NK-92 (cell line): ENCODE data around the gene PHACTR2.
"Not testable (repeated sequence)": the region's sequence is repeated elsewhere in the genome, so short reads cannot be mapped to it uniquely, and the experiment has no call there.

Source experiments
- DNase-seq: peaks from one replicate; lab custom pipeline; 2025; ENCODE audit not compliant: unreplicated experiment; lab: John Stamatoyannopoulos, UW

PHACTR2 gene

DNA sequence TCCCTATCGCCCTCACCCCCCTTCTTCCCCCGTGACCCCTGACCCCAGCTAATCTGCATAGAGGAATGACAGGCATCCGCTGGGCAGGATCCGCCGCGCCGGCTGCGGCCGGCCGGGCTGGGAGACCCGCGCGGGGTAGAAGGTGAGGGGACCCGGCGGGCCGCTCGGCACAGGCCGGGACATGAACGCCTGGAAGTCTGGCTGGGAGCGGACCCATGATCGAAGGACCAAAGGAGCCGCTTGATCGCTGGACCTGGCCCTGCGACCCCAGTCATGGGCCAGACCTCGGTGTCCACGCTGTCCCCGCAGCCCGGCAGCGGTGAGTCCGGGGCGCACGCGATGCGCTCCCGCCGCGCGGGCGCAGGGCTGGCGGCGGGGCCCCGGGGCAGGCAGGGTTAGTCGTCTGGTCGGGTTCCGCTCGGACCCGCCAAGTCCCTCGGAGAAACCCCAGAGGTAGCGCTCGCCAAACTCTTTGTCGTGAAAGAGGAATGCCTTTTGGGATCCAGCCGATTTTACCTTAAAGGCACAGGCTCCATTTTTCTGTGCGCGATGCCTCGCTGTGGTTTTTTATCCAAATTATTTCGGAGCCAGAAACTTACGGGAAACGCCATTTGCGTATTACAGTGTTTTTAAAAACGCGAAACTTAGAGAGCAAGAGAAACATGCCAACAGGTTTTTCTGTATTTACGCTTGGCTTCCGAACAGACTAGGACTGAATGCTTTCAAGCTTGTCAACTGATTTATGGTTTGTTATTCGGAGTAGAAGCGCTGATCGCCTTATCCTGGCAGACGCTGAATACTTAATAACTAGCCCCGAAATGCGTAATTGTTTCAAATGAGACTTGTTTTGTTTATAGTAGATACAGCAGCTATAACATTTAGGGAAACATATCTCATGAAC is at the start of gene PHACTR2:
PHACTR2 (plus strand) TSS at position 75 of the 901 bp plus-strand sequence; CDS start at position 274, 199 bp downstream.
- no peak for DNase-seq

DNA sequence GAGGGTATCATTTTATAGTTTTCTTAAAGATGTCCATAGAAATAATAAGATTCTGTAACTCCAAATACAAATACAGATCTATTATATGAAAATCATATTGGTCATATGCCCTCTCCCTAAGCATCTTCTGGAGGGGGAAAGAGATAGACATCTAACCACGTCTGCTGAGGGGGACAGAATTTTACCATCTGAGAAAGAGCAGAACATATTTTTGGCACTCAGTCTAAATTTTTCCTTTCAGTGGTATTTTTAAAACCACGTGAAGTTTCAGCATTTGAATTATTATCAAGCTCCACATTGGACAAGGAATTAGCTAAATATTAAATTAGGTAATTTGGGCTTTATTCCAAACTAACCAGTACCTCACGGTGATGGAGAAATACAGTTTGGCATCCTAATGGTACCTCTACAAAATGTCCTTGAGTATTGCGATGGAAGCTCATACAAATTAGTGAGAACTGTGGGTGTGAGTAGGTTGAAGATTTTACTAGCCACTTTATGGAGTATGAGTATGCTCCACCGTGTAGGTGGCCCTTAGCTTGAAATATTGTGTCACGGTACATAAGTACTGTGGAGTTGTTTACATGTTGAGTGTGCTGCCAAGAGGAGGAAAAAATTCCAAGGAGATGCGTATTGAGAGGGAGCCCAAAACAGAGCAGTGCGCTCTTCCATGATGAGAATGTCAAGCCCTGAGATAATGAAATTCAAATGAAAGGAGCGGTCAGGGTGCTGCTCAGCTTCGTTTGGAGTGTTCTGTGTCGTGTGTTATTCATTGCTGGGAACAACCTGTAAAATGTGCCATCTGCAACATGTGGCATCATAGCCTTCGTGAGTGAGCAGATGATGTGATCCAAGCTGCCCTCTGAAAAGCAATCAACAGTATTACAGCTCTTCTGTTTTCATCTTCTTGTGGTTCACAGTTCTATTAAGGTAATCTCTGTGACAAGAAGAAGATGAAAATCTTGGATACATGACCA is 48.4 kb upstream of the PHACTR2 start:
- no peak for DNase-seq

DNA sequence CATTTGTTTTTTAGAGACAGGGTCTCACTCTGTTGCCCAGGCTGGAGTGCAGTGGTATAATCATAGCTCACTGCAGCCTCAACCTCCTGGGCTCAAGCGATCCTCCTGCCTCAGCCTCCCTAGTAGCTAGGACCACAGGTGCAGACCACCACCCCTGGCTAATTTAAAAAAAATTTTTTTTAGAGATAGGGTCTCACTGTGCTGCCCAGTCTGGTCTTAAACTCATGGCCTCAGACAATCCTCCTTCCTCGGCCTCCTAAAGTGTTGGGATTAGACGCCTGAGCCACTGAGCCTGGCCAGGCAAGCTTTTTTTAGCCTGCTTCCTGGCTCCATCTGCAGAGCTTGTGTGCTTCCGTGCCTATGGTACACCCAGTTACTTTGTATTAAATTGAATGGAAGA is 46.6 kb upstream of the PHACTR2 start:
- not testable (repeated sequence) for DNase-seq

DNA sequence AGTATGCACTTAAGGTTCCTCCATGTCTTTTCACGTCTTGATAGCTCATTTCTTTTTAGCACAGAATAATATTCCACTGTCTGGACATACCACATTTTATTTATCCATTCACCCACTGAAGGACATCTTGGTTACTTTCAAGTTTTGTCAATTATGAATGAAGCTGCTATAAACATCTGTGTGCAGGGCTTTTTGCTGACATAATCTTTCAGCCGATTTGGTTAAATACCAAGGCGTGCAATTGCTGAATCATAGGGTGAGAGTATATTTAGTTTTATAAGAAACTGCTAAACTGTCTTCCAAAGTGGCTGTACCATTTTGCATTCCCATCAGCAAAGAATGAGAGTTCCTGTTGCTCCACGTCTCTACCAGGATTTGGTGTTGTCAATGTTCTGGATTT is 44.9 kb upstream of the PHACTR2 start:
- no peak for DNase-seq

DNA sequence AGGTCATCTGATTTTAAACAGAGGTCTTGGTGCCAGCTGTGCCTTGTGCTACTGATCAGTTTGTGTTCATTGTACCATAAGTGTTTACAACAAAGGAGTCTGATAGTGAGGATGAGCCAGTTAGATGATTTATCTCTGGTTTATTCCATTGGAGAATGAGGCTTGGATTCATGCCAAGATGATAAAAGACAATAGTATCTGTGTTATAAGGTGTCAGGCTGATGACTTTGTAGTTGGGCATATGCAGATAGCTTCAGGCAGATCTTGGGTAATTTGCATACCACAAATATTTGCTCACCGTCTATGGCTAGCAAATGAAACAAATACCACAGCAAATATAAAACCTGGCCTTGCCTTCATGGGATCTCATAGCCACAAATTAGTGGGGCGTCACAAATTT is 43.3 kb upstream of the PHACTR2 start:
- DNase-seq: no peak

DNA sequence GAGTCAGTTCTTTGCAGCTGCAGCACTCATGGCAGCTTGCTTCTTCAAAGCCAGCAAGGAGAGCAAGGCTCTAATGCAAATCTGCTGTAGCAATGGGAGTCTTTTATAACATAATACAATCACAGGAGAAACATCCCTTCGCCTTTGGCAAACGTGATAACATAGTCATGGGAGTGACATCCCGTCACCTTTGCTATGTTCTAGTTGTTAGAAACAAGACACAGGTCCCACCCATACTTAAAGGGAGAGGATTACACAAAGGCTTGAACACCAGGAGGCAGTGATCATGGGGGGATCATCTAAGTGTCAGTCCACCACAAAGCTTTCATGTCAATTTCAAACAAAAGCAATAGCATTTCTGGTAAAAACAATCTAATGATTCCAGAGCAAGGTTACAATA is 40.1 kb upstream of the PHACTR2 start:
- DNase-seq: no peak

DNA sequence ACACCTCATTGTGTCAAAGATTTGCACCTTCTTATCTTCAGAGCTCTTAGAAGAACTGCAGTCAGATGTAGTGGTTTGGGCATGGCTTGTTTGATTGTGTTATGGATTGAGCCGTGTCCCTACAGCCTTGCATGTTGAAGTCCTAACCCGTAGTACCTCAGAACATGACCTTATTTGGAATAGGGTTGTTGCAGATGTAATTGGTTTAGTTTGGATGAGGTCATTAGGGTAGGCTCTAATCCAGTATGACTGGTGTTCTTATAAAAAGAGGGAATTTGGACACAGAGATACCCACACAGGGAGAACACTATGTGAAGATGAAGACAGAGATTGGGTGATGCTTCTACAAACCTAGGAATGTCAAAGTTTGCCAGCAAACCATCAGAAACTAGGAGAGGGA is 35.4 kb upstream of the PHACTR2 start:
- DNase-seq: no peak

DNA sequence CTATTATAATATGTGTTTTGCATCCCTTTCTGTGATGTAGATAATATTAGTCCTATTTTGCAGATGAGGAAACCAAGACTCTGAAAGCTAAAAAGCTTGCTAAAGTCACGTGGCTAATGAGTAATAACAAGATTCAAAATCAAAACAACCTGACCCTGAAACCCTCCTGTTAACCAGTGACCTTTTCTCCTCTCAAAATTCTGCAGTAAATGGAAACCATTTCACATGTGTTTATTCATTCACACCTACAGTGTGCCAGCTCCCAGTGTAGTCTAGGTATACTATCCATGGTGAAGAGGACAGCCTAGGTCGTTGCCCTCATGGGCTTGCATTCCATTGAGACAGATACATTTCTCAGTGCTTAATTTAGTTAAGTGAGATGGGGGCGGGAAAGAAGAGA is 30.6 kb upstream of the PHACTR2 start:
- no peak for DNase-seq

DNA sequence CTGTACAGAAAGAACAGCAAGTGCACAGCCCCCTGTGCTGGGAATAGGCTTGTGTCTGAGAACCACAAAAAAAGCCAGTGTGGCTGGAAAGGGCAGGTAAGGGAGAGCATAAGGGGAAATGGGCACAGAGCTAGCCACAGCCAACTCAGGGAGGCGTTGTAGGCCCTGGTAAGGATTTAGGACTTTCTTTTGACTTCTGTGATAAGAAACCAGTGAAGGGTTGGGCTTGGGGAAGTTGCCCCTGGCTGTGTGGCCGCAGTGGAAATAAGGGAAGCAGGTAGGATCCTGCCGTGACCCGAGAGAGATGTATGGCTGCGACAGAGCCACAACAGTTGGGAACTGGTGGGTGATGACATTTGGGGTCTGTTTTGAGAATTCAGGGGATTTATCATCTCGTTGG is 30.0 kb upstream of the PHACTR2 start:
- no peak for DNase-seq

DNA sequence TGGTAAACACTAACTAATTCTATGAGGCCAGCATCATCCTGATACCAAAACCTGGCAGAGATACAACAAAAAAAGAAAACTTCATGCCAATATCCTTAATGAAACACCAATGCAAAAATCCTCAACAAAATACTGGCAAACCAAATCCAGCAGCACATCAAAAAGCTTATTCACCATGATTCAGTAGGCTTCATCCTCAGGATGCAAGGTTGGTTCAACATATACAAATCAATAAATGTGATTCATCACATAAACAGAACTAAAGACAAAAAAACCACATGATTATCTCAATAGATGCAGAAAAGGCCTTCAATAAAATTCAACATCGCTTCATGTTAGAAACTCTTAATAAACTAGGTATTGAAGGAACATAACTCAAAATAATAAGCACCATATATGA is 28.4 kb upstream of the PHACTR2 start:
- not testable (repeated sequence) for DNase-seq

DNA sequence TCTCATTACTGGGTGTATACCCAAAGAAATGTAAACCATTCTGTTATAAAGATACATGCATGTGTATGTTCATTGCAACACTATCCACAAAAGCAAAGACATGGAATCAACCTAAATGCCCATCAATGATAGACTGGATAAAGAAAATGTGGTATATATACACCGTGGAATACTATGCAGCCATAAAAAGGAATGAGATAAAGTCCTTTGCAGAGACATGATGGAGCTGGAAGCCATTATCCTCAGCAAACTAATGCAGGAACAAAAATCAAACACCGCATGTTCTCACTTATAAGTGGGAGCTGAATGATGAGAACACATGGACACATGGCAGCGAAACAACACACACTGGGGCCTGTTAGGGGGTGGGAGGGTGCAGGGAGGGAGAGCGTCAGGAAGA is 26.4 kb upstream of the PHACTR2 start:
- DNase-seq: not testable (repeated sequence)

DNA sequence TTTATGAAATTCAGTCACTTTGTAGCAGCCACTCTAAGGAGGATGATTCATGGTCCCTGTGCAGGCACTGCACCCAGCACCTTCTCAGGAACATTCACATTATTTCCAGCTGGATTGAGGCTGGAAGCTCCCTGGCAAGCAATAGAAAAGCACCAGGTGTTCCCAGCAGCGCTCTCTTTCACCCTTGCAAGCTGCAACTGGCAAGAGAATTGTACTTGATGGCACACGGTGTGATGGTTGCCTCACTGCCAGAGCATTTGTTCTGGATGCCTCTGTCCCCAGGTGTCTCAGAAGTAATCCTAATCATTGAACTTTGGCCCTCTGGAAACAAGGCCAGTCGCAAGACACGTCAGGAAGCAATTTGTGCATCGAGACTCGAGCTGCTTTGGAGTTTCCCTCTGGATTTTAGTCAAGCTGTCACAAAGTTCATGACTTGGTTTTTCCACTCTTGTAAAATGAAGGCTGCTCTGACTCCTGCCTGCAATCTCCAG is 24.9 kb upstream of the PHACTR2 start:
- DNase-seq: no peak

DNA sequence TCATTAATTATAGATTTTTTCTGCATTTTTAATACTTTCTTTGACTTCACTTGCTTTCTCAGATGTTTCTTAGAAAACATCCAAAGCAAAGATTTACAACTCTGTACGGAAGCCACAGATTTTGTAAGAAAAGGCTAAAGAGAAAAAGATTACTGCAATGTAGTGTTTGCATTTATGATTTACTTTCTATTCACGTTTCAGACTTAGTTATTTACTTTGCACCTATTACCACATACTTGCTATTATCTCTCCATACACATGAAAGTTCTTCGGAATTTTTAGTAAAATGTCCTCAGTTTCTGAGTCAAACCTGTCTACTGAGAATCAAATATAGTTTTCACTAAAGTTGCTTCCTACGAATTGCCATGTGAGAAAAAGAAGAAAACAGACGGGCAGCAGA is 22.2 kb upstream of the PHACTR2 start:
- DNase-seq: no peak

DNA sequence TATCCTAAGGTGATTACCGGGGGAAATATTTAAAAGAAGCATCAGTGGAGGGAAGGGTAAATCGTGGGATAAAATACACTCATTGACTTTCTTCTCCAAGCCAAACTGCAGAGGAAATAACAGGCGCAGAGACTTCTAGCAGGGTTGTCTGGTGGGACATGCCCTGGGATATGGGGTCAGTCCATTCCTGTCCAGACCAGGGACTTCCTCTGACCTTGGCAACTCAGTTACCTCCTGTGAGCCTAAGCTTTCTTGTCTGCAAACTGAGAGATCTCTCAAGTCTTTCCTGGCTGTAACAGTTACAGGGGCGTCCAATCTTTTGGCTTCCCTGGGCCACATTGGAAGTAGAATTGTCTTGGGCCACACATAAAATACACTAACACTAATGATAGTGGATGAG is 21.7 kb upstream of the PHACTR2 start:
- DNase-seq: no peak

DNA sequence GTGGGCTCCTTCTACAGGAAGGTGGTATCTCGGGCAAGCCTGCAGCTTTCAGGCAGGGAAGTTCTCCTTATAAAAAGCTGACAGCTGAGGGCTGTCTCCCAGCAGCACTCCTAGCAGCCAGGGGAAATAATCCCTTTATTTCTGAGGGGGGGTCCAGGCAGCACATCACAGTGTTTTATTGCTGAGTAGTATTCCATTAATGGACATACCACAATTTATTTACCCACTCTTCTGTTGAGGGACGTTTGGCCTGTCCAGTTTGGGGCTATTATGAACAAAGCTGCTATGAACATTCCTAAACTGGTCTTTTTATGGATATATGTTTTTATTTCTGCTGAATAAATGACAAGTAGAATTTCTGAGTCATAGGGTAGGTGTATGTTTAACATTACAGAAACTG is 20.0 kb upstream of the PHACTR2 start:
- DNase-seq: no peak

DNA sequence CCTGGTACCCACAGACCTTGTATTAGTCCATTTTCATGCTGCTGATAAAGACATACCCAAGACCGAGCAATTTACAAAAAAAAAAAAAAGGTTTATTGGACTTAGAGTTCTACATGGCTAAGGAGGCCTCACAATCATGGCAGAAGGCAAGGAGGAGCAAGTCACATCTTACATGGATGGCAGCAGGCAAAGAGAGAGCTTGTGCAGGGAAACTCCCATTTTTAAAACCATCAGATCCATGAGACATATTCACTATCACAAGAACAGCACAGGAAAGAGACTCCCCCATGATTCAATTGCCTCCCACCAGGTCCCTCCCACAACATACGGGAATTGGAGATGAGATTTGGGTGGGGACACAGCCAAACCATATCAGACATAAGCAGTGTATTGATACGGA is 17.6 kb upstream of the PHACTR2 start:
- DNase-seq: not testable (repeated sequence)

DNA sequence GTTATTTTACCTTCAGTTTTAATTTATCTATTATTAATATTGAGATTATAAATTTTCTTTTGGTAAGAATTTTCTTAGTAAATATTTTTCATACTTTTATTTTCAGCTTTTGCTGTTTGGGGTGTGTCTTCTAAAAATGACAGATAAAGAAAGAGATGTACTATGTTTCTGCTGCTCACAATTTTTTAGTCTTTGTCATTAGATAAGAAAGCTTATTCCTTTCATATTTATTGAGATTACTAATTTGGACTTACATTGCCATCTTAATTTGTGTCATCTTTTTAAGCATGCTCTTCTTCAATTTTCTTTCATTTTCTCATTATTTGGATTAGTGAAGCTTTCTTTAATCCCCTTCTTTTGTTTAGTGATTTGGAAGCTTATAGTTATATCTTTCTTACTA is 13.6 kb upstream of the PHACTR2 start:
- DNase-seq: no peak

DNA sequence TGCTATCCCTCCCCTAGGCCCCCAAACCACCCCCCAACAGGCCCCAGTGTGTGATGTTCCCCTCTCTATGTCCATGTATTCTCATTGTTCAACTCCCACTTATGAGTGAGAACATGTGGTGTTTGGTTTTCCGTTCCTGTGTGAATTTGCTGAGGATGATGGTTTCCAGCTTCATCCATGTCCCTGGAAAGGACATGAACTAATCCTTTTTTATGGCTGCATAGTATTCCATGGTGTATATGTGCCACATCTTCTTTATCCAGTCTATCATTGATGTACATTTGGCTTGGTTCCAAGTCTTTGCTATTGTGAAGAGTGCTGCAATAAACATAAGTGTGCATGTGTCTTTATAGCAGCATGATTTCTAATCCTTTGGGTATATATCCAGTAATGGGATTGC is 11.8 kb upstream of the PHACTR2 start:
- not testable (repeated sequence) for DNase-seq

DNA sequence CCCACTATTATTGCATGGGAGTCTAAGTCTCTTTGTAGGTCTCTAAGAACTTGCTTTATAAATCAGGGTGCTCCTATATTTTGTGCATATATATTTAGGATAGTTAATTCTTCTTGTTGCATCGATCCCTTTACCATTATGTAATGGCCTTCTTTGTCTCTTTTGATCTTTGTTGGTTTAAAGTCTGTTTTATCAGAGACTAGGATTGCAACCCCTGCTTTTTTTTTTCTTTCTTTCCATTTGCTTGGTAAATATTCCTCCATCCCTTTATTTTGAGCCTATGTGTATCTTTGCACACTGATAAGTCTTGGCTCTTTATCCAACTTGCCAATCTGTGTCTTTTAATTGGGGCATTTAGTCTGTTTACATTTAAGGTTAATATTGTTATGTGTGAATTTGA is 8.3 kb upstream of the PHACTR2 start:
- not testable (repeated sequence) for DNase-seq

DNA sequence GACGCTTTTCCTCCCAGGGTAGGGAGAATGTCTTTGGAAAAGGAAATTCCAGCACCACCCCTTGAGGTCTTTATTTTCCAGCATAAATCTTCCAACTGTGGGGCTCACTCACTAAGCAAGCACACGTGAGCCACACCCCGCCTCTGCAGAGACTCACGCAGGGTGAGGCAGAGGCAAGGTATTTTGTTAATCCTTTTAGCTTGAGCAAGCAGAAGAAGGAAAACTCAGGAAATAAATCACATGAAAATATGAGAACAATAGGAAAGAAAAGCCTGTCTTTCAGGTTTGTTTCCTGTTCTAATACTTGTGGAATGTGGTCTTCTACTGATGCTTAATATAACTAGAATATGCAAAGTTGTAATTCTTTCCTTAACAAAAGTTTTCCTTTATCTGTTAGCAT is 4.1 kb upstream of the PHACTR2 start:
- DNase-seq: no peak

DNA sequence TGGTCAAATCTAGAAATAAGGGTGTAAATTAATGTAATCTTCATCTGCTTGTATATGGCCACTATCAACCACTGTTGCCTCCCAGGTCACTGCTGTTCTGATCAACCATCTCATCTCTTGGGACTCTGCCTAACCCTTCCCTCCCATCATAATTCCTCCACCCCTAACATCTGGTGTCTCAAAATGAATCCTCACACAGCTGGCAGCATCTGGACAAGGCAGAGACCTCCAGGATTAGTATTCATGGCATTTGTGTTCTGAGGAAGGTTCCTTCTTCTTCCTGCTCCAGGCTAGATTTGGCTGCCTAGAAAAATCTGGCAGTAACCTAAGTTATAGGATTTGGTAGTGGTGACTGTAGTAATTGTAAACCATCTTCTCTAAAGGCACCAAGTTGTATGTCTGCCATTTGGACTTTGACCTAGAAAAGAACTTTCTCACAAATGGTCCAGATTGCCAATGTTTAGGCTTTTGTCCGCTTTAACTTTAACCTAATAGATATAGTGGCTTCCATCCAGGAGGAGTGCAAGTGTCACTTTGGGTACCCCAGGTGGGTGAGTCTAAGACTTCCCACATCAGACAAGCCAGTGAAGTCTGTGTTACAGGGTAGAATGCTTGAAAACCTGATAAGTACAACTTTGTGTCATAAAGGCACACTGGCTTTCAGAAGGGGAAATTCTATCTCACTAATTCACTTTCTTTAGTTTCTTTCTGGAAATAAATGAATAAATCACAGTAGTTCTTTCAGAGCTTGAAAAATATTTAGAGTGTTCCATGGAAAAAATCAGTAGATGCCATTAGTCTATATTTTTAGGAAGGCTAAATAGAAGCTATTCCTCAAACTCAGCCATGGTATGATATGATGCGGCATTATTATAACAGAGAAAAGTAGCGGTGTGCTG is 3.0 kb upstream of the PHACTR2 start:
- no peak for DNase-seq
